GM21515 (cell line): ENCODE results near the gene DNA2.
"Not testable (repeated sequence)": the region's sequence is repeated elsewhere in the genome, so short reads cannot be mapped to it uniquely, and the experiment has no call there.

Source experiments
- ATAC-seq: cut with Tn5 transposase; IDR thresholded peaks from one replicate; pipeline ENCODE4 v1.9.1; 2021; ENCODE audit not compliant: unreplicated experiment

The DNA2 gene

GRCh38 chr10:68471586-68472408, at the start of gene DNA2:
Gene DNA2, minus strand, starts transcription at chr10:68471973. Its CDS starts 109 bp downstream, at chr10:68471864.
- peak; percentile 83 for ATAC-seq

GRCh38 chr10:68518609-68519008, 46.8 kb upstream of the DNA2 start:
- not testable (repeated sequence) for ATAC-seq

- ATAC-seq = no peak
Observed at GRCh38 chr10:68517188-68517587, 45.4 kb upstream of the DNA2 start.

- ATAC-seq = no peak
Observed at GRCh38 chr10:68516766-68517165, 45.0 kb upstream of the DNA2 start.

- not testable (repeated sequence) for ATAC-seq
Observed at GRCh38 chr10:68516216-68516615, 44.4 kb upstream of the DNA2 start.

GRCh38 chr10:68508090-68508489, 36.3 kb upstream of the DNA2 start:
- no peak for ATAC-seq

- ATAC-seq = no peak
Observed at GRCh38 chr10:68506411-68506810, 34.6 kb upstream of the DNA2 start.

- no peak for ATAC-seq
Observed at GRCh38 chr10:68502846-68503245, 31.1 kb upstream of the DNA2 start.

GRCh38 chr10:68501691-68502090, 29.9 kb upstream of the DNA2 start:
- ATAC-seq = no peak

- no peak for ATAC-seq
Observed at GRCh38 chr10:68499544-68499943, 27.8 kb upstream of the DNA2 start.

GRCh38 chr10:68496072-68496471, 24.3 kb upstream of the DNA2 start:
- no peak for ATAC-seq

- no peak for ATAC-seq
Observed at GRCh38 chr10:68492118-68492517, 20.3 kb upstream of the DNA2 start.

- ATAC-seq = no peak
Observed at GRCh38 chr10:68489919-68490318, 18.1 kb upstream of the DNA2 start.

- ATAC-seq = no peak
Observed at GRCh38 chr10:68474021-68474420, 2.2 kb upstream of the DNA2 start.

GRCh38 chr10:68471063-68471585, 649 bp downstream of the DNA2 start:
- ATAC-seq = no peak

- ATAC-seq = no peak
Observed at GRCh38 chr10:68470300-68470699, 1.5 kb downstream of the DNA2 start.

- no peak for ATAC-seq
Observed at GRCh38 chr10:68469838-68470237, 1.9 kb downstream of the DNA2 start.

GRCh38 chr10:68464729-68465128, 7.0 kb downstream of the DNA2 start:
- ATAC-seq = not testable (repeated sequence)

GRCh38 chr10:68463365-68464093, 8.2 kb downstream of the DNA2 start:
- ATAC-seq = no peak

GRCh38 chr10:68462536-68462935, 9.2 kb downstream of the DNA2 start:
- ATAC-seq = no peak

- no peak for ATAC-seq
Observed at GRCh38 chr10:68461032-68461431, 10.7 kb downstream of the DNA2 start.

GRCh38 chr10:68449698-68450097, 22.1 kb downstream of the DNA2 start:
- ATAC-seq = not testable (repeated sequence)
